ENCODE measurements around the gene OLFML3.

The OLFML3 gene

GRCh38 chr1:113984710-113985109 lies 5.4 kb downstream of the OLFML3 start:
- peaks cover 0 to 28% (median 22%) of the 10 kb centered on the region in 4 experiments for H3K4me1 ChIP-seq (ENCODE audit: control extremely low read depth in 1 of 4, control insufficient read depth in 4 of 4, insufficient read depth in 4 of 4, low read length in 3 of 4)
- H3K27ac ChIP-seq (ENCODE audit: insufficient read depth in 1 of 2, low read depth in 1 of 2, low read length in 2 of 2, poor library complexity in 1 of 2, severe bottlenecking in 2 of 2): no peak overlapping the region
- 29% methylated on average over 4 of the region's 4 CpGs for WGBS (ENCODE audit: insufficient coverage)
- H3K4me3 ChIP-seq (ENCODE audit: control insufficient read depth in 1 of 7, extremely low read depth in 1 of 7, insufficient read depth in 4 of 7, low read depth in 2 of 7, low read length in 6 of 7): peak overlapping the region in 1 of 7 experiments; percentile 17
- ChIA-PET CTCF (interaction anchor here (0.6 to 1.7 kb wide), 6 partner anchors 9 to 467 kb away, joined by 3 to 5 read pairs (median 4); no protein-coding TSS in a partner anchor), POLR2A (no interaction called here)
- no peak for DNase-seq
- no peaks in the 10 kb centered on the region for H3K36me3 ChIP-seq (ENCODE audit: control insufficient read depth in 4 of 4, insufficient read depth in 4 of 4, low read length in 3 of 4)
- H3K9me3 ChIP-seq (ENCODE audit: control extremely low read depth in 1 of 5, control insufficient read depth in 4 of 5, insufficient read depth in 2 of 5, low read depth in 1 of 5, low read length in 4 of 5): peaks cover 0 to 5% (median 0%) of the 10 kb centered on the region in 5 experiments
- peaks cover 0 to 13% (median 0%) of the 10 kb centered on the region in 5 experiments for H3K27me3 ChIP-seq (replicated peaks in 2 of 5; ENCODE audit: control insufficient read depth in 4 of 5, insufficient read depth in 5 of 5, low read length in 4 of 5)

- H3K36me3 ChIP-seq (ENCODE audit: control insufficient read depth in 4 of 4, insufficient read depth in 4 of 4, low read length in 3 of 4): no peaks in the 10 kb centered on the region
- H3K9me3 ChIP-seq (ENCODE audit: control extremely low read depth in 1 of 5, control insufficient read depth in 4 of 5, insufficient read depth in 2 of 5, low read depth in 1 of 5, low read length in 4 of 5): peaks cover 0 to 5% (median 0%) of the 10 kb centered on the region in 5 experiments
- ChIA-PET CTCF (interaction anchor here (1.5 kb wide), 1 partner anchor 10 kb away, joined by 3 read pairs; no protein-coding TSS in a partner anchor), POLR2A (no interaction called here)
- H3K4me3 ChIP-seq (ENCODE audit: control insufficient read depth in 1 of 7, extremely low read depth in 1 of 7, insufficient read depth in 4 of 7, low read depth in 2 of 7, low read length in 6 of 7): no peak overlapping the region
- DNase-seq: no peak
- H3K4me1 ChIP-seq (ENCODE audit: control extremely low read depth in 1 of 4, control insufficient read depth in 4 of 4, insufficient read depth in 4 of 4, low read length in 3 of 4): peaks cover 0 to 26% (median 22%) of the 10 kb centered on the region in 4 experiments
- WGBS (ENCODE audit: insufficient coverage): 98% methylated on average over 6 of the region's 6 CpGs
- no peak overlapping the region for H3K27ac ChIP-seq (ENCODE audit: insufficient read depth in 1 of 2, low read depth in 1 of 2, low read length in 2 of 2, poor library complexity in 1 of 2, severe bottlenecking in 2 of 2)
- peaks cover 0 to 7% (median 0%) of the 10 kb centered on the region in 5 experiments for H3K27me3 ChIP-seq (replicated peaks in 2 of 5; ENCODE audit: control insufficient read depth in 4 of 5, insufficient read depth in 5 of 5, low read length in 4 of 5)
Observed at GRCh38 chr1:113986802-113987201, 7.5 kb downstream of the OLFML3 start.

GRCh38 chr1:113987259-113987658 lies 8.0 kb downstream of the OLFML3 start:
- no peak for DNase-seq
- POLR2A ChIA-PET: no interaction called here
- 100% methylated on average over 2 of the region's 5 CpGs for WGBS (ENCODE audit: insufficient coverage)
- Histone ChIP-seq H3K27ac (ENCODE audit: insufficient read depth in 1 of 2, low read depth in 1 of 2, low read length in 2 of 2, poor library complexity in 1 of 2, severe bottlenecking in 2 of 2) (no peak overlapping the region), H3K4me1 (ENCODE audit: control extremely low read depth in 1 of 4, control insufficient read depth in 4 of 4, insufficient read depth in 4 of 4, low read length in 3 of 4) (peaks cover 0 to 23% (median 20%) of the 10 kb centered on the region in 4 experiments), H3K27me3 (replicated peaks in 2 of 5; ENCODE audit: control insufficient read depth in 4 of 5, insufficient read depth in 5 of 5, low read length in 4 of 5) (peaks cover 0 to 5% (median 0%) of the 10 kb centered on the region in 5 experiments), H3K9me3 (ENCODE audit: control extremely low read depth in 1 of 5, control insufficient read depth in 4 of 5, insufficient read depth in 2 of 5, low read depth in 1 of 5, low read length in 4 of 5) (peaks cover 0 to 5% (median 0%) of the 10 kb centered on the region in 5 experiments), H3K4me3 (ENCODE audit: control insufficient read depth in 1 of 7, extremely low read depth in 1 of 7, insufficient read depth in 4 of 7, low read depth in 2 of 7, low read length in 6 of 7) (no peak overlapping the region), H3K36me3 (ENCODE audit: control insufficient read depth in 4 of 4, insufficient read depth in 4 of 4, low read length in 3 of 4) (no peaks in the 10 kb centered on the region)
- CTCF ChIA-PET: interaction anchor here (1.1 to 1.2 kb wide), 2 partner anchors 8 to 9 kb away, joined by 4 to 5 read pairs; partner anchors contain the start of gene OLFML3

GRCh38 chr1:113990530-113990929 lies 11.3 kb downstream of the OLFML3 start:
- H3K9me3 ChIP-seq (ENCODE audit: control extremely low read depth in 1 of 5, control insufficient read depth in 4 of 5, insufficient read depth in 2 of 5, low read depth in 1 of 5, low read length in 4 of 5): peaks cover 1 to 17% (median 15%) of the 10 kb centered on the region in 5 experiments
- H3K4me1 ChIP-seq (ENCODE audit: control extremely low read depth in 1 of 4, control insufficient read depth in 4 of 4, insufficient read depth in 4 of 4, low read length in 3 of 4): no peaks in the 10 kb centered on the region
- no peaks in the 10 kb centered on the region for H3K36me3 ChIP-seq (ENCODE audit: control insufficient read depth in 4 of 4, insufficient read depth in 4 of 4, low read length in 3 of 4)
- DNase-seq: no peak
- H3K27me3 ChIP-seq (replicated peaks in 2 of 5; ENCODE audit: control insufficient read depth in 4 of 5, insufficient read depth in 5 of 5, low read length in 4 of 5): no peaks in the 10 kb centered on the region
- WGBS (ENCODE audit: insufficient coverage): no CpG with 5 or more reads among the region's 2 CpGs
- ChIA-PET CTCF (no interaction called here), POLR2A (interaction anchor here (0.7 kb wide), 1 partner anchor 143 kb away, joined by 5 read pairs; no protein-coding TSS in a partner anchor)
- no peak overlapping the region for H3K27ac ChIP-seq (ENCODE audit: insufficient read depth in 1 of 2, low read depth in 1 of 2, low read length in 2 of 2, poor library complexity in 1 of 2, severe bottlenecking in 2 of 2)
- H3K4me3 ChIP-seq (ENCODE audit: control insufficient read depth in 1 of 7, extremely low read depth in 1 of 7, insufficient read depth in 4 of 7, low read depth in 2 of 7, low read length in 6 of 7): no peak overlapping the region

GRCh38 chr1:113990961-113991360 lies 11.7 kb downstream of the OLFML3 start:
- Histone ChIP-seq H3K9me3 (ENCODE audit: control extremely low read depth in 1 of 5, control insufficient read depth in 4 of 5, insufficient read depth in 2 of 5, low read depth in 1 of 5, low read length in 4 of 5) (peaks cover 2 to 21% (median 15%) of the 10 kb centered on the region in 5 experiments), H3K27ac (ENCODE audit: insufficient read depth in 1 of 2, low read depth in 1 of 2, low read length in 2 of 2, poor library complexity in 1 of 2, severe bottlenecking in 2 of 2) (no peak overlapping the region), H3K4me3 (ENCODE audit: control insufficient read depth in 1 of 7, extremely low read depth in 1 of 7, insufficient read depth in 4 of 7, low read depth in 2 of 7, low read length in 6 of 7) (no peak overlapping the region), H3K36me3 (ENCODE audit: control insufficient read depth in 4 of 4, insufficient read depth in 4 of 4, low read length in 3 of 4) (no peaks in the 10 kb centered on the region), H3K27me3 (replicated peaks in 2 of 5; ENCODE audit: control insufficient read depth in 4 of 5, insufficient read depth in 5 of 5, low read length in 4 of 5) (no peaks in the 10 kb centered on the region), H3K4me1 (ENCODE audit: control extremely low read depth in 1 of 4, control insufficient read depth in 4 of 4, insufficient read depth in 4 of 4, low read length in 3 of 4) (no peaks in the 10 kb centered on the region)
- ChIA-PET CTCF (no interaction called here), POLR2A (interaction anchor here (0.6 kb wide), 1 partner anchor 292 kb away, joined by 4 read pairs; no protein-coding TSS in a partner anchor)
- WGBS (ENCODE audit: insufficient coverage): no CpG with 5 or more reads among the region's 4 CpGs
- DNase-seq: no peak

GRCh38 chr1:113991467-113991997 lies 12.3 kb downstream of the OLFML3 start:
- DNase-seq: no peak
- Histone ChIP-seq H3K4me3 (ENCODE audit: control insufficient read depth in 1 of 7, extremely low read depth in 1 of 7, insufficient read depth in 4 of 7, low read depth in 2 of 7, low read length in 6 of 7) (no peak overlapping the region), H3K27me3 (replicated peaks in 2 of 5; ENCODE audit: control insufficient read depth in 4 of 5, insufficient read depth in 5 of 5, low read length in 4 of 5) (no peaks in the 10 kb centered on the region), H3K9me3 (ENCODE audit: control extremely low read depth in 1 of 5, control insufficient read depth in 4 of 5, insufficient read depth in 2 of 5, low read depth in 1 of 5, low read length in 4 of 5) (peaks cover 2 to 25% (median 15%) of the 10 kb centered on the region in 5 experiments), H3K27ac (ENCODE audit: insufficient read depth in 1 of 2, low read depth in 1 of 2, low read length in 2 of 2, poor library complexity in 1 of 2, severe bottlenecking in 2 of 2) (no peak overlapping the region), H3K4me1 (ENCODE audit: control extremely low read depth in 1 of 4, control insufficient read depth in 4 of 4, insufficient read depth in 4 of 4, low read length in 3 of 4) (no peaks in the 10 kb centered on the region), H3K36me3 (ENCODE audit: control insufficient read depth in 4 of 4, insufficient read depth in 4 of 4, low read length in 3 of 4) (no peaks in the 10 kb centered on the region)
- CTCF ChIA-PET: interaction anchor here (0.8 to 1.0 kb wide), 2 partner anchors 111 to 291 kb away, joined by 3 read pairs; no protein-coding TSS in a partner anchor
- WGBS (ENCODE audit: insufficient coverage): 90% methylated on average over 2 of the region's 5 CpGs
- POLR2A ChIA-PET: interaction anchor here (0.6 kb wide), 1 partner anchor 291 kb away, joined by 4 read pairs; no protein-coding TSS in a partner anchor

GRCh38 chr1:113993072-113993471 lies 13.8 kb downstream of the OLFML3 start:
- Histone ChIP-seq H3K4me1 (ENCODE audit: control extremely low read depth in 1 of 4, control insufficient read depth in 4 of 4, insufficient read depth in 4 of 4, low read length in 3 of 4) (no peaks in the 10 kb centered on the region), H3K36me3 (ENCODE audit: control insufficient read depth in 4 of 4, insufficient read depth in 4 of 4, low read length in 3 of 4) (no peaks in the 10 kb centered on the region), H3K9me3 (ENCODE audit: control extremely low read depth in 1 of 5, control insufficient read depth in 4 of 5, insufficient read depth in 2 of 5, low read depth in 1 of 5, low read length in 4 of 5) (peaks cover 2 to 25% (median 15%) of the 10 kb centered on the region in 5 experiments), H3K4me3 (ENCODE audit: control insufficient read depth in 1 of 7, extremely low read depth in 1 of 7, insufficient read depth in 4 of 7, low read depth in 2 of 7, low read length in 6 of 7) (no peak overlapping the region), H3K27me3 (replicated peaks in 2 of 5; ENCODE audit: control insufficient read depth in 4 of 5, insufficient read depth in 5 of 5, low read length in 4 of 5) (no peaks in the 10 kb centered on the region), H3K27ac (ENCODE audit: insufficient read depth in 1 of 2, low read depth in 1 of 2, low read length in 2 of 2, poor library complexity in 1 of 2, severe bottlenecking in 2 of 2) (no peak overlapping the region)
- ChIA-PET POLR2A (no interaction called here), CTCF (interaction anchor here (1.0 to 1.3 kb wide), 4 partner anchors 9 to 276 kb away, joined by 3 to 5 read pairs (median 4); no protein-coding TSS in a partner anchor)
- no peak for DNase-seq
- 93% methylated on average over 1 of the region's 5 CpGs for WGBS (ENCODE audit: insufficient coverage)
